ENCODE data around the gene DCPS.

GRCh38 chr11:126310992-126311310 lies 7.1 kb downstream of the DCPS start:
- TF ChIP-seq POLR2A (IDR thresholded peaks at IDR 0.05; ENCODE audit: extremely low read depth, insufficient read length) (no peak), MYC (IDR thresholded peaks at IDR 0.05; ENCODE audit: low read depth, low read length) (no peak)
- TF ChIP-seq, protein P1, sequence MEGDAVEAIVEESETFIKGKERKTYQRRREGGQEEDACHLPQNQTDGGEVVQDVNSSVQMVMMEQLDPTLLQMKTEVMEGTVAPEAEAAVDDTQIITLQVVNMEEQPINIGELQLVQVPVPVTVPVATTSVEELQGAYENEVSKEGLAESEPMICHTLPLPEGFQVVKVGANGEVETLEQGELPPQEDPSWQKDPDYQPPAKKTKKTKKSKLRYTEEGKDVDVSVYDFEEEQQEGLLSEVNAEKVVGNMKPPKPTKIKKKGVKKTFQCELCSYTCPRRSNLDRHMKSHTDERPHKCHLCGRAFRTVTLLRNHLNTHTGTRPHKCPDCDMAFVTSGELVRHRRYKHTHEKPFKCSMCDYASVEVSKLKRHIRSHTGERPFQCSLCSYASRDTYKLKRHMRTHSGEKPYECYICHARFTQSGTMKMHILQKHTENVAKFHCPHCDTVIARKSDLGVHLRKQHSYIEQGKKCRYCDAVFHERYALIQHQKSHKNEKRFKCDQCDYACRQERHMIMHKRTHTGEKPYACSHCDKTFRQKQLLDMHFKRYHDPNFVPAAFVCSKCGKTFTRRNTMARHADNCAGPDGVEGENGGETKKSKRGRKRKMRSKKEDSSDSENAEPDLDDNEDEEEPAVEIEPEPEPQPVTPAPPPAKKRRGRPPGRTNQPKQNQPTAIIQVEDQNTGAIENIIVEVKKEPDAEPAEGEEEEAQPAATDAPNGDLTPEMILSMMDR (IDR thresholded peaks at IDR 0.05; ENCODE audit: low read depth, low read length) = no peak
- TF ChIP-seq, protein P2, sequence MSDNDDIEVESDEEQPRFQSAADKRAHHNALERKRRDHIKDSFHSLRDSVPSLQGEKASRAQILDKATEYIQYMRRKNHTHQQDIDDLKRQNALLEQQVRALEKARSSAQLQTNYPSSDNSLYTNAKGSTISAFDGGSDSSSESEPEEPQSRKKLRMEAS (IDR thresholded peaks at IDR 0.05; ENCODE audit: low read depth, low read length) = no peak
